Superior temporal gyrus (tissue), 1 donor: Measurements from ENCODE around the gene AVPR2.

Experiments used
- DNase-seq: peaks from one replicate; pipeline ENCODE4 v3.0.0-alpha.2; 2016; ENCODE audit errors: extremely low spot score

AVPR2 gene

GRCh38 chrX:153932220-153932915 lies 27.9 kb downstream of the AVPR2 start:
- no peak for DNase-seq

GRCh38 chrX:153933748-153934147 lies 29.3 kb downstream of the AVPR2 start:
- no peak for DNase-seq

GRCh38 chrX:153934148-153934761 lies 29.8 kb downstream of the AVPR2 start:
- no peak for DNase-seq

- peak; percentile 54 for DNase-seq
These were observed 30.4 kb downstream of the AVPR2 start, which contains the start of gene NAA10 for GRCh38 chrX:153934762-153935325. Gene NAA10 (minus strand): TSS chrX:153935037. CDS start chrX:153934904, 133 bp downstream.

- DNase-seq, result no peak
These were observed 30.9 kb downstream of the AVPR2 start for GRCh38 chrX:153935326-153935851.

GRCh38 chrX:153937056-153937455 lies 32.6 kb downstream of the AVPR2 start:
- no peak for DNase-seq

GRCh38 chrX:153938226-153938786 lies 33.8 kb downstream of the AVPR2 start:
- no peak for DNase-seq

GRCh38 chrX:153939573-153939972 lies 35.1 kb downstream of the AVPR2 start:
- no peak for DNase-seq

- DNase-seq, result no peak
These were observed 37.1 kb downstream of the AVPR2 start for GRCh38 chrX:153941336-153942252.

GRCh38 chrX:153944140-153944799 lies 39.8 kb downstream of the AVPR2 start, which contains the start of gene RENBP:
Gene RENBP (minus strand): TSS chrX:153944643. CDS start chrX:153944610, 33 bp downstream.
- DNase-seq, result no peak

GRCh38 chrX:153944800-153945150 lies 40.3 kb downstream of the AVPR2 start:
- no peak for DNase-seq

- no peak for DNase-seq
These were observed 41.8 kb downstream of the AVPR2 start for GRCh38 chrX:153945956-153946943.

GRCh38 chrX:153947009-153947769 lies 42.7 kb downstream of the AVPR2 start:
- DNase-seq, result peak; percentile 68

- DNase-seq, result no peak
These were observed 43.6 kb downstream of the AVPR2 start for GRCh38 chrX:153948002-153948466.

- no peak for DNase-seq
These were observed 44.7 kb downstream of the AVPR2 start for GRCh38 chrX:153948847-153949805.

GRCh38 chrX:153950127-153950526 lies 45.7 kb downstream of the AVPR2 start:
- no peak for DNase-seq

GRCh38 chrX:153951683-153952372 lies 47.4 kb downstream of the AVPR2 start:
- DNase-seq, result no peak
